Esophagus muscularis mucosa (tissue), 4 donors: Measurements from ENCODE around the gene TMTC4. TPM values are rescaled to one million over a fixed set of nuclear protein-coding genes. Genes with fewer than 3 reads are reported as not detected.

Source experiments
- DNase-seq: peaks from one replicate; pipeline ENCODE4 v3.0.0-alpha.2; 2017; ENCODE audit errors: extremely low spot score
- H3K27ac ChIP-seq, 4 donors: fragments of 200-600 bp; sonication (generic); replicated peaks in 1 of 4; 1 replicate in 3 of 4; 2 replicates in 1 of 4; pipeline ENCODE4 v1.5.1; 2016 to 2019; ENCODE audit warnings: mild to moderate bottlenecking in 1 of 4
- H3K27me3 ChIP-seq, 4 donors: fragments of 200-600 bp; sonication (generic); one replicate each; pipeline versions ENCODE4 v1.5.1 to v1.6.0; 2016 to 2019
- H3K36me3 ChIP-seq, 4 donors: fragments of 200-600 bp; sonication (generic); one replicate each; pipeline ENCODE4 v1.5.1; 2016 to 2019
- H3K4me1 ChIP-seq, 4 donors: fragments of 200-600 bp; sonication (generic); one replicate each; pipeline ENCODE4 v1.5.1; 2016 to 2019
- H3K4me3 ChIP-seq, 4 donors: fragments of 200-600 bp; sonication (generic); 1 replicate in 2 of 4; 2 replicates in 2 of 4; pipeline ENCODE4 v1.5.1; 2016 to 2019; ENCODE audit warnings: mild to moderate bottlenecking in 4 of 4, moderate library complexity in 1 of 4
- H3K9me3 ChIP-seq, 4 donors: fragments of 200-600 bp; sonication (generic); 1 replicate in 3 of 4; 2 replicates in 1 of 4; pipeline ENCODE4 v1.5.1; 2016 to 2019
- EP300 ChIP-seq: sonication (generic); formaldehyde crosslinking; IDR thresholded peaks from one replicate; pipeline ENCODE4 v1.6.1; 2017; ENCODE audit warnings: antibody characterized with exemption
- POLR2A ChIP-seq: fragments of 450-650 bp; IDR thresholded peaks from one replicate; pipeline ENCODE4 v1.6.1; 2017; ENCODE audit warnings: antibody characterized with exemption, moderate library complexity, mild to moderate bottlenecking, low read depth
- POLR2AphosphoS5 ChIP-seq, 2 donors: sonication (generic); formaldehyde crosslinking; IDR thresholded peaks; one replicate each; pipeline ENCODE4 v1.6.1; 2017; ENCODE audit warnings: antibody characterized with exemption in 2 of 2
- WGBS: methylation state at CpG from one replicate; pipeline ENCODE4 v1.1.5; 2018; 5-methylcytosine and 5-hydroxymethylcytosine counted together
- intact Hi-C: fragments of 100-400 bp; cut with DNase I; formaldehyde crosslinking; loops from one replicate; pipeline ENCODE4 v1.15.1; 2023
- total RNA-seq, 4 donors: library from RNA; depleted of rRNA; stranded (reverse); fragments of >200 nt; gene quantifications; one replicate each; pipeline versions ENCODE4 v1.1.0 to v1.2.1, GENCODE V29; 2016
- TF ChIP-seq, protein P1 (sequence below), 3 experiments: fragments of 200-600 bp in 2 of 3; fragments of 450-650 bp in 1 of 3; sonication (generic) in 2 of 3; IDR thresholded peaks; one replicate each; pipeline ENCODE4 v1.5.1; 2017 to 2019; ENCODE audit warnings: antibody characterized with exemption in 3 of 3, mild to moderate bottlenecking in 2 of 3, moderate library complexity in 1 of 3

Gene TMTC4
- total RNA-seq, 4 donors from 2014 or later, result 7.1 to 13.7 (median 8.4) TPM

DNA sequence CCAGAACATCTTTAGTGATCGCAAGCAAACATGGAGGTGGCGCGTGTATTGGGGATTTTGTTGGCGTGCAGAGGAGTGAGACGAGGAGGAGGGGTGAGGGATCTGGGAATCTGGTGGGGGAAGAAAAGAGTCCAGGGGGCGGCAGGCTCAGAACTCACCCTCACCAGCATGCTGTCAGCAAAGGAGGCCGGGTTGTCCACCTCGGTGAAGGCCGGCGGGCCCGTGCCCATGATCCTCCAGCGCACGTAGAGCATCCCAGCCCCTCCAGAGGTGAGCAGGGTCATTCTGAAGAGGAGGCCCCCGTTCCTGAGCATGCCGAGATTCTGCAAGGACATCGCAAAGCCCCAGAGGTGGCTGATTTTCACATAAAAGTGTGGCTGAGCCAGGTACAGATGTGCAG lies 37.2 kb downstream of the TMTC4 start:
- no peak overlapping the region for H3K27ac ChIP-seq
- H3K4me1 ChIP-seq, result no peaks in the 10 kb centered on the region
- 93% methylated on average over 16 of the region's 16 CpGs for WGBS
- H3K9me3 ChIP-seq, result no peaks in the 10 kb centered on the region
- H3K36me3 ChIP-seq, result peaks cover 29 to 77% (median 52%) of the 10 kb centered on the region in 4 donors
- no peak overlapping the region for H3K4me3 ChIP-seq
- no peak for TF ChIP-seq EP300
- TF ChIP-seq, protein P1, sequence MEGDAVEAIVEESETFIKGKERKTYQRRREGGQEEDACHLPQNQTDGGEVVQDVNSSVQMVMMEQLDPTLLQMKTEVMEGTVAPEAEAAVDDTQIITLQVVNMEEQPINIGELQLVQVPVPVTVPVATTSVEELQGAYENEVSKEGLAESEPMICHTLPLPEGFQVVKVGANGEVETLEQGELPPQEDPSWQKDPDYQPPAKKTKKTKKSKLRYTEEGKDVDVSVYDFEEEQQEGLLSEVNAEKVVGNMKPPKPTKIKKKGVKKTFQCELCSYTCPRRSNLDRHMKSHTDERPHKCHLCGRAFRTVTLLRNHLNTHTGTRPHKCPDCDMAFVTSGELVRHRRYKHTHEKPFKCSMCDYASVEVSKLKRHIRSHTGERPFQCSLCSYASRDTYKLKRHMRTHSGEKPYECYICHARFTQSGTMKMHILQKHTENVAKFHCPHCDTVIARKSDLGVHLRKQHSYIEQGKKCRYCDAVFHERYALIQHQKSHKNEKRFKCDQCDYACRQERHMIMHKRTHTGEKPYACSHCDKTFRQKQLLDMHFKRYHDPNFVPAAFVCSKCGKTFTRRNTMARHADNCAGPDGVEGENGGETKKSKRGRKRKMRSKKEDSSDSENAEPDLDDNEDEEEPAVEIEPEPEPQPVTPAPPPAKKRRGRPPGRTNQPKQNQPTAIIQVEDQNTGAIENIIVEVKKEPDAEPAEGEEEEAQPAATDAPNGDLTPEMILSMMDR (IDR thresholded peaks at IDR 0.05), result no peak
- TF ChIP-seq POLR2A, result no peak
- no peak for TF ChIP-seq POLR2AphosphoS5 (IDR thresholded peaks at IDR 0.05)
- intact Hi-C loops, result no loop called here
- no peak for DNase-seq
- H3K27me3 ChIP-seq, result no peaks in the 10 kb centered on the region

DNA sequence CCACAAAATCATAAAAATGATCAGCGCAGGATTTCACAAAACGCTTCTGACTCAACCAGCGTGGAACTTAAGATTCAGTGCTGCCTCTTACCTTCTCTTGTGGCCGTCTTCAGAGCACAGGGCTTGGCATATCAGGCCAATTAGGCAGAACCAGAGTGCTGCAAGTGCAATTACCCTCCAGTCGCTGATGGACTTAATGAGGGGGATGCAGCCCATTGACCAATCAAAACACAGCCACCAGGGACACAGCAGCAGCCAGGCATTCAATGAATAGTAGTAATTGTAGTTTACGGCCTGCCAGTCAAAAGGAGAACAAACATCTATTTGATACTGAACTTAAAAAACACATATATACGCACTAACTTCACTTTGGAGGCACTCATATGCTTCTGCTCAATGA lies 38.2 kb downstream of the TMTC4 start:
- no peak for DNase-seq
- H3K36me3 ChIP-seq, result peaks cover 29 to 70% (median 45%) of the 10 kb centered on the region in 4 donors
- H3K4me1 ChIP-seq, result no peaks in the 10 kb centered on the region
- no peak overlapping the region for H3K4me3 ChIP-seq
- no peaks in the 10 kb centered on the region for H3K9me3 ChIP-seq
- no peak overlapping the region for H3K27ac ChIP-seq
- intact Hi-C loops, result no loop called here
- no peaks in the 10 kb centered on the region for H3K27me3 ChIP-seq
- WGBS, result 98% methylated on average over 7 of the region's 7 CpGs
- no peak for TF ChIP-seq POLR2A
- TF ChIP-seq POLR2AphosphoS5 (IDR thresholded peaks at IDR 0.05), result no peak
- no peak for TF ChIP-seq EP300
- TF ChIP-seq, protein P1 (IDR thresholded peaks at IDR 0.05), result no peak

DNA sequence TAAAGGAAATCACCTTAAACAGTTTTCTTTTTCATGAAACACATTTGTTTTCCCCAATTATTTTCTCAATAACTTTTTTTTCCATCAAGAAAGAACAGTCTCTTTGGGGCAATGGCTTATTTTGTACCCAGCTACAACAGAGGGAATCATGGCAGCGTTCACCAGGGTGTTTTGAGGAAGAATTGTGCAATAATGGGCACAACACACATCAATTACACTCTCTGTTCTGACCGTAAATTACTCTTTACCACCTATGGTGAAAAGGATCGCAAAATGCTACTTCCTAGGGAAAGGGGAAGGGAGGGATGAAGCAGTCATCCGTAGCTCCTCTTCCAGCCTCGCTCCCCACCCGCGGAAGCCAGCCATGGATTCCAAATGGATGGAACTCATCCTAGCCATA lies 38.6 kb downstream of the TMTC4 start:
- Histone ChIP-seq H3K27me3 (no peaks in the 10 kb centered on the region), H3K36me3 (peaks cover 26 to 68% (median 43%) of the 10 kb centered on the region in 4 donors), H3K4me3 (no peak overlapping the region), H3K27ac (no peak overlapping the region), H3K4me1 (no peaks in the 10 kb centered on the region), H3K9me3 (no peaks in the 10 kb centered on the region)
- WGBS, result 94% methylated on average over 7 of the region's 7 CpGs
- intact Hi-C loops, result no loop called here
- DNase-seq, result no peak
- TF ChIP-seq, protein P1 (IDR thresholded peaks at IDR 0.05), result no peak
- no peak for TF ChIP-seq POLR2AphosphoS5 (IDR thresholded peaks at IDR 0.05)

DNA sequence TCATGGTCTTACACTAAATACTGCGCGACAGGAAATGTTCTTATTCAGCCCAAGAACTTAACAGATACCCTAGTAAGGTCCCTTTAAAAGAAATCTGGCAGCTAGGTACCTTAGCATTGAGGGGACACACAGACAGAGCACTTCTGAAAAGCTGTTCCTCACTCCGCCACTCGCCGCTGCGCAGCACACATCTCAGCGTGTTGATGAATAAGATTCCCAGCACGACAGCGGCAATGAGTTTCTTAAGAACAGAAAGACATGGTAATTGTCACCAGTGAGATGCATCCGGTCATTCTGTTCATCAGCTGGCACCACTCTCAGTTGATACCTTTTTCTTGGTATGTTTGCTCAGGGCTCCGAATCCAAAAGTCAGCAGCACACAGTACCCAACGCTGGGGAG lies 39.9 kb downstream of the TMTC4 start:
- Histone ChIP-seq H3K27me3 (no peaks in the 10 kb centered on the region), H3K27ac (no peak overlapping the region), H3K9me3 (no peaks in the 10 kb centered on the region), H3K36me3 (peaks cover 26 to 69% (median 45%) of the 10 kb centered on the region in 4 donors), H3K4me1 (no peaks in the 10 kb centered on the region), H3K4me3 (no peak overlapping the region)
- DNase-seq, result no peak
- TF ChIP-seq POLR2AphosphoS5 (IDR thresholded peaks at IDR 0.05) (no peak), POLR2A (no peak), EP300 (no peak)
- TF ChIP-seq, protein P1 (IDR thresholded peaks at IDR 0.05), result no peak
- intact Hi-C loops, result no loop called here
- WGBS, result 91% methylated on average over 12 of the region's 12 CpGs

DNA sequence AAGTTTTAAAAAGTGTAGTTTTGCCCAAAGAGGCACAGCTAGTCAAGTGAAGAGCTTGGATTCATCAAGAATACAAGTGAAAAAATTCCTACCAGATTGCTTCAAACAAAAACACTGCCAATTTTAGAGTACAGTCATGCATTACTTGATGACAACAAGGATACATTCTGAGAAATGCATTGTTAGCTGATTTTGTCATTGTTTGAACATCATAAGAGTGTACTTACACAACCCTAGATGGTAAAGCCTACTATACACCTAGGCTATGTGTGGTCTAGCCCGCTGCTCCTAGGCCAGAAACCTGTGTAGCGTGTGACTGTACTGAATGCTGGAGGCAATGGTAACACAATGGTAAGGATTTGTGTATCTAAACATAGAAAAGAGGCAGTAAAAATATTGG lies 41.1 kb downstream of the TMTC4 start:
- intact Hi-C loops, result no loop called here
- H3K27ac ChIP-seq, result peak overlapping the region in 3 of 4 donors; percentile 29 to 51 (median 36)
- H3K4me1 ChIP-seq, result no peaks in the 10 kb centered on the region
- no peak for DNase-seq
- H3K27me3 ChIP-seq, result no peaks in the 10 kb centered on the region
- peaks cover 31 to 78% (median 54%) of the 10 kb centered on the region in 4 donors for H3K36me3 ChIP-seq
- H3K9me3 ChIP-seq, result no peaks in the 10 kb centered on the region
- WGBS, result 88% methylated on average over 2 of the region's 2 CpGs
- H3K4me3 ChIP-seq, result no peak overlapping the region
- TF ChIP-seq EP300, result no peak
- TF ChIP-seq, protein P1 (IDR thresholded peaks at IDR 0.05), result no peak
